Measurements from ENCODE around the gene DRC7. TPM values are rescaled to one million over a fixed set of nuclear protein-coding genes. Genes with fewer than 3 reads are reported as not detected.

The DRC7 gene
- total RNA-seq, 2 donors from 2014 or later: not detected

- intact Hi-C loops (cut with DNase I): no loop called here
- no peak for DNase-seq (ENCODE audit: low spot score)
Observed at GRCh38 chr16:57672416-57672815, 22.2 kb upstream of the DRC7 start.

- DNase-seq (ENCODE audit: low spot score): no peak
- intact Hi-C loops (cut with DNase I): no loop called here
Observed at GRCh38 chr16:57672824-57673223, 21.8 kb upstream of the DRC7 start.

GRCh38 chr16:57675741-57676551, 18.7 kb upstream of the DRC7 start:
- intact Hi-C loops (cut with DNase I): no loop called here
- no peak for DNase-seq (ENCODE audit: low spot score)

DNA sequence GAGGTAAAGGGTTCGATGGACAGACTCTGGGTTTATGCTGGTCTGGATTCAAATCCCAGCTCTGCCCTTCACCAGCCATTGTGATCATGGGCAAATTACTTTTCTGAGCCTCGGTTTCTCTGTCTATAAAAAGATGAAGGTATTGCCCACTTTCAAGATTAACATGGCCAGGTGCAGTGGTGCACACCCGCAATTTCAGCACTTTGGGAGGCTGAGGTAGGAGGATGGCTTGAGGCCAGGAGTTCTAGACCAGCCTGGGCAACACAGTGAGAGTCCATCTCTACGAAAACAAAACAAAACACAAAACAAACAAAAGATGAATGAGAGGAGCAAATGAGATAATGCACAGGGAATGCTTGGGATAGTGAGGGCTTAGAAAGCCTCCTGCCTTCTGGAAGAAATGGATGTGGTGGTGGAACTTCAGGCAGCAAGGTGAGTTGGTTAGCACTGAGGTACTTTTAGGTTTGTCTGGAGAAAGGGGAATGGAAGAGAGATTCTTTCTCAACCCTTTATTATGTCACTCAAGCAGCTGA, 18.0 kb upstream of the DRC7 start:
- intact Hi-C loops (cut with DNase I): no loop called here
- DNase-seq (ENCODE audit: low spot score): no peak

GRCh38 chr16:57677622-57678369, 16.8 kb upstream of the DRC7 start:
- DNase-seq (ENCODE audit: low spot score): no peak
- intact Hi-C loops (cut with DNase I): no loop called here

GRCh38 chr16:57679016-57679415, 15.6 kb upstream of the DRC7 start:
- intact Hi-C loops (cut with DNase I): no loop called here

GRCh38 chr16:57679767-57680482, 14.7 kb upstream of the DRC7 start:
- DNase-seq (ENCODE audit: low spot score): no peak
- intact Hi-C loops (cut with DNase I): no loop called here

More at GRCh38 chr16:57679016-57679415, 15.6 kb upstream of the DRC7 start:
- DNase-seq (ENCODE audit: low spot score): no peak

DNA sequence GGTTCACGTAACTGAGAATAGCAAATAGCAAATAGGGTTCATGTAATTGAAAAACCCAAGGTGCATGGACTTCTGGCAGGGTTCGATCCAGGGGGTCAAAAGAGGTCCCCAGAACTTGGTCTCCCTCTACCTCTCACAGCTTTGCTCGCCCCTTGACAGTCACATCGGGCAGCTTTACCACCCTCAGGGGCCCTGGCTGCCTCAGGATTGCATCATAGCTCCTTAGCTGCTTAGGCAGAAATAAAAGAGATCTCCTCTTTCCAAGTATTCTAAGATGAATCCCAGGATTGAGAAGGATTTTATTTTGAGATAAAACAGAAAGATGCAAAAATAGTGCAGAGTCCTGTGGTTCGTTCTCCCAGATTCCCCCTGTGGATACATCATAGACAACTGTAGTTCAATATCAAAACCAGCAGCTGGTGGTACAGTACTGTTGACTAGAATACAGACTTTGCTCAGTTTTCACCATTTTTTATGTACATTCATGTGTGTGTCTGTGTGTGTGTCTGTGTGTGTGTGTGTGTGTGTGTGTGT, 13.7 kb upstream of the DRC7 start:
- intact Hi-C loops (cut with DNase I): no loop called here
- DNase-seq (ENCODE audit: low spot score): no peak

DNA sequence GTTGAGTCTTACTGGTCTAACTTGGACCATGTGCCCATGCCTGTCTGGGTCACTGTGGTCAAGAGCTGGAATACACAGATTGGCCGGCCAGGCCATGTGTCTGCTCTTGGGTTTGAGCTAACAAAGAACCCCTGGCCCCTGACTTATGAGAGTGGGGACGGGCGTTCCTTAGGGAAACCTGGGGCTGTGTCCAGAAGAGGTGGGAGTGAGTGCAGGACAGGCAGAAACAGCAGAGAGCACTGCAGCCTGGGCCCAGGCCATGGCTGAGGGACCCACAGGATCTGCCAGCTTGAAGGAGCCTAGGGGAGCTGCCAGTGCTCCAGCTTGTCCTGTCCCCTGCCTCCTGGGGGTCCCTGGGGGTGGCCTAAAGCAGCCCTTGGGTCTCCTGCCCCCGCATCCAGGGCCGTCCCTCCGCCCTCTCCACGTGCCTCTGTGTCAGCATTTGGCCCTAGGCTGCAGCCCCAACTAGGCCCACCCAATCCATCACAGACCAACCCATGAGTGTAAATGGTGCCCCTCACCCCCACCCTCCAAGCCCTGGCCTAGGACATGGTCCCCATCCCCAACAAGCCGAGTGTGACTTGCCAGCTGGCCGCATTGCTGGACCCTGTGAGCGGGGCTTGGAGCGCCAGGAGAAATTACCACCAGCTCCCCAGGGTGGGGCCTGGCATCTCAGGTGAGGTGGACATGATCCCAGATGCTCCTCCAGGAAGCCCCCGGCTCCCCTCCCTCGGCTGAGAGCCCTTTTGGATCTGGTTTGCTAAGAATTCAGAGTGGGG, 12.5 kb upstream of the DRC7 start:
- no peak for DNase-seq (ENCODE audit: low spot score)
- intact Hi-C loops (cut with DNase I): no loop called here

DNA sequence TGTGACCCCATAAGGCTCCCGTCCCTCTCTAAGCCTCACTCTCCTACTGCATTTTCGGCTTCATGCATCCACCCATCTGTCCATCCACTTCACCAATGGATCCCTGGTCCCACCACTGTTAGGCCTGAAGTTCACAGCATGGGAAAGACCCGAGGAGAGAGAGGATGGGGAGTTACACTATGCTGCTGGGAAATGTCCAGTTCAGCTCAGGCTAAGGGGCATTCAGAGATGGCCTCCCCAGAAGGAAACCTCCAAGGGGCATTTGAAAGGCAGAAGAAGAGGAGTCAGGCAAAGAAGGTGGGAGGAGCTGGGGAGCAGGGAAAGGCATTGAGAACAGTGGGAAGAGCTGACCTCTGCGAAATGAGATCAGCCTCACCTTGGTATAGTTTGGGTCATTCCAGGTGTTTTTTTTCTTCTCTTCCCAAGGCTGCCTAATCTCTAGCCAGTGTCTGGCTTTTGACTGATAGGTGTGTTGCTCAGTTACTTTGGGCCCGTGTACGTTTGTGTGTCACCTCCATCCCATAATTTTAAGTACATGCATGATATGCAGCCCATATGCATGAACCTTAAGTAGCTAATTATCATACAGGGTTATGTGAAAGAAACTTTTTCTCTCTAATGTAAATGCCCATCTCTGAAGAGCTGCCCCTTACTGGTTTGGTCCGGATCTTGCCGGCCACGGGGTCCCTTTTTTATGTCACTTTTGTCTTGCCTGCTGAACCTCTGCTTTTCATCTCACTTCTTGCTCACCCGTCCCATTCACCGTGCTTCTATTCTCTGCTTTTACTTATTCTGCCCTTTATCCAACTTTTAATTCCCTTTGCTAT, 11.6 kb upstream of the DRC7 start:
- no peak for DNase-seq (ENCODE audit: low spot score)
- intact Hi-C loops (cut with DNase I): no loop called here

DNA sequence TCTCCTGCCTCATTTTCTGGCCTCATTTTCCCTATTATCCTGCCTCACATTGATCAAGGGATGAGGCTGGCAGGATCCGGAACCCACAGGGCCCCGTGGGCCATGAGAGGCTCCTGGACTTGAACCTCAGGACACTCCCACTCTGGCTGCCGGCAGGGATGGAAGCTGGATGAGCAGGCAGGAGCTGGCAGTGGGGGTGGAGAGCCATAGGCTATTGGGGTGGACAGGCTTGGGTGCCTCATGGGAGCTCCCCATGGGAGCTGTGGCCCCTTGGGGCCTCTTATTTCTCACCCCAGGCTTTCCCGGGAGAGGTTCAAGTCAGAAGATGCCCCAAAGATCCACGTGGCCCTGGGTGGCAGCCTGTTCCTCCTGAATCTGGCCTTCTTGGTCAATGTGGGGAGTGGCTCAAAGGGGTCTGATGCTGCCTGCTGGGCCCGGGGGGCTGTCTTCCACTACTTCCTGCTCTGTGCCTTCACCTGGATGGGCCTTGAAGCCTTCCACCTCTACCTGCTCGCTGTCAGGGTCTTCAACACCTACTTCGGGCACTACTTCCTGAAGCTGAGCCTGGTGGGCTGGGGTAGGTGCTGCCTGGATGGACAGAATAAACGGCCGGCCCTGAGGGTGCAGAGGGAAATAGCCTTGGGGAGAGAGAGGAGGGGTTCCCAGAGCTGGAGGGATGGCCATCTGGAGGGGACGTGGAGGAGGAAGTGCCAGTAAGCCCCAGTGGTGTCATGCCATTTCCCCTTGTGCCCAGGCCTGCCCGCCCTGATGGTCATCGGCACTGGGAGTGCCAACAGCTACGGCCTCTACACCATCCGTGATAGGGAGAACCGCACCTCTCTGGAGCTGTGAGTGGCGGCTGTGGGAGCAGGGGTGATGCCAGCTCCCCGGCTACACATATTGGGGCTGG, 10.7 kb upstream of the DRC7 start:
- intact Hi-C loops (cut with DNase I): no loop called here
- no peak for DNase-seq (ENCODE audit: low spot score)

GRCh38 chr16:57684626-57685358, 9.8 kb upstream of the DRC7 start:
- no peak for DNase-seq (ENCODE audit: low spot score)
- intact Hi-C loops (cut with DNase I): no loop called here

DNA sequence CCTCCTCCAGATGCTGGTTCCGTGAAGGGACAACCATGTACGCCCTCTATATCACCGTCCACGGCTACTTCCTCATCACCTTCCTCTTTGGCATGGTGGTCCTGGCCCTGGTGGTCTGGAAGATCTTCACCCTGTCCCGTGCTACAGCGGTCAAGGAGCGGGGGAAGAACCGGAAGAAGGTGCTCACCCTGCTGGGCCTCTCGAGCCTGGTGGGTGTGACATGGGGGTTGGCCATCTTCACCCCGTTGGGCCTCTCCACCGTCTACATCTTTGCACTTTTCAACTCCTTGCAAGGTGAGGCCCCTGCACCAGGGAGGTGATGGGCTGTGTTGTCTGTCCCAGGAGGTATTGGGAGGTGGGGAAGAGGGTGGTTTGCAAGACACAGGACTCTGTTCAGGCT, 9.0 kb upstream of the DRC7 start:
- intact Hi-C loops (cut with DNase I): no loop called here
- no peak for DNase-seq (ENCODE audit: low spot score)

GRCh38 chr16:57686577-57686976, 8.0 kb upstream of the DRC7 start:
- no peak for DNase-seq (ENCODE audit: low spot score)
- intact Hi-C loops (cut with DNase I): no loop called here

DNA sequence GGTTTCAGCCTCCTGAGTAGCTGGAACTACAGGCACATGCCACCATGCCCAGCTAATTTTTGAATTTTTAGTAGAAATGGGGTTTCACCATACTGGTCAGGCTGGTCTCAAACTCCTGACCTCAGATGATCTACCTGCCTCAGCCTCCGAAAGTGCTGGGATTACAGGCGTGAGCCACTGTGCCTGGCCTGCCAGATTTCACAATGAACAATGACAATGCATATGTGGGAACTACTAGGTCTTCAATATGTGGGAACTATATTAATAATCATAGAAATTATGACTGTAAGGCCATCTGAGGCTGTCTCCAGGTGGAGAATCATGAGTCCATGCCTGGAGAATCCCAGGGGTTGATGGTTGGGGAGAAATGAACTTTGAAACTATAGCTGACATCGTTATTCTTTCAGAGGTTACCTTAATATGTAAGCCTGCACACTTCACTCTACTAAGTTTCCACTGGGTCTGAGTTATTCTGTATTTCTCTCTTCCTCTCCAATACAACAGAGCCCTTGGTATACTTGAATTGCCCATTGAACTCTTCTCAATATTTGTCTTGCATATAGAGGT, 7.2 kb upstream of the DRC7 start:
- no peak for DNase-seq (ENCODE audit: low spot score)
- intact Hi-C loops (cut with DNase I): no loop called here

GRCh38 chr16:57688487-57688986, 6.1 kb upstream of the DRC7 start:
- DNase-seq (ENCODE audit: low spot score): no peak
- intact Hi-C loops (cut with DNase I): no loop called here
